Stimulated activated CD8-positive, alpha-beta memory T cell treated with anti-CD3 and anti-CD28 coated beads, Interleukin-4, amount 100 ng/mL, for 24 hours (primary cell): ENCODE measurements around the gene ALDH7A1.
"Not testable (repeated sequence)": the region's sequence is repeated elsewhere in the genome, so short reads cannot be mapped to it uniquely, and the experiment has no call there.

ENCODE experiments used
- DNase-seq: peaks from one replicate; pipeline ENCODE4 v3.0.0-alpha.2; 2020; ENCODE audit warnings: low read depth

The ALDH7A1 gene

GRCh38 chr5:126535856-126536545, 59.0 kb downstream of the ALDH7A1 start:
- no peak for DNase-seq

GRCh38 chr5:126534553-126534952, 60.5 kb downstream of the ALDH7A1 start:
- no peak for DNase-seq

- DNase-seq: no peak
These were observed 63.4 kb downstream of the ALDH7A1 start for GRCh38 chr5:126531543-126532120.

- DNase-seq: no peak
These were observed 67.1 kb downstream of the ALDH7A1 start for GRCh38 chr5:126527892-126528291.

- DNase-seq: no peak
These were observed 67.9 kb downstream of the ALDH7A1 start for GRCh38 chr5:126527158-126527557.

GRCh38 chr5:126526493-126526892, 68.5 kb downstream of the ALDH7A1 start:
- no peak for DNase-seq

GRCh38 chr5:126525630-126526245, 69.3 kb downstream of the ALDH7A1 start:
- DNase-seq: no peak

- DNase-seq: no peak
These were observed 71.1 kb downstream of the ALDH7A1 start for GRCh38 chr5:126523818-126524510.

- DNase-seq: no peak
These were observed 73.9 kb downstream of the ALDH7A1 start for GRCh38 chr5:126521130-126521529.

GRCh38 chr5:126520593-126520953, 74.4 kb downstream of the ALDH7A1 start:
- no peak for DNase-seq

GRCh38 chr5:126519637-126520592, 75.1 kb downstream of the ALDH7A1 start:
- no peak for DNase-seq

GRCh38 chr5:126519223-126519622, 75.8 kb downstream of the ALDH7A1 start:
- not testable (repeated sequence) for DNase-seq

- DNase-seq: no peak
These were observed 78.2 kb downstream of the ALDH7A1 start for GRCh38 chr5:126516852-126517251.

GRCh38 chr5:126516133-126516532, 78.9 kb downstream of the ALDH7A1 start:
- no peak for DNase-seq

- DNase-seq: no peak
These were observed 79.7 kb downstream of the ALDH7A1 start for GRCh38 chr5:126515337-126515736.

GRCh38 chr5:126514558-126515141, 80.4 kb downstream of the ALDH7A1 start:
- no peak for DNase-seq

GRCh38 chr5:126514131-126514557, 80.9 kb downstream of the ALDH7A1 start:
- no peak for DNase-seq

GRCh38 chr5:126513703-126514102, 81.3 kb downstream of the ALDH7A1 start:
- no peak for DNase-seq

- DNase-seq: no peak
These were observed 81.7 kb downstream of the ALDH7A1 start for GRCh38 chr5:126513302-126513701.

- no peak for DNase-seq
These were observed 82.6 kb downstream of the ALDH7A1 start for GRCh38 chr5:126512451-126512850.

GRCh38 chr5:126511961-126512360, 83.1 kb downstream of the ALDH7A1 start:
- DNase-seq: no peak
